VCaP (cell line): ENCODE results near the gene HMCN2.

ENCODE experiments used
- H3K27ac ChIP-seq: fragments of 450-650 bp; 2 replicates; pipeline ENCODE4 v1.5.1; 2017
- TF ChIP-seq, protein P1 (sequence below): fragments of 450-650 bp; conservative IDR thresholded peaks from 2 replicates; pipeline ENCODE4 v1.5.1; 2017; ENCODE audit warnings: mild to moderate bottlenecking, moderate library complexity

Gene HMCN2

DNA sequence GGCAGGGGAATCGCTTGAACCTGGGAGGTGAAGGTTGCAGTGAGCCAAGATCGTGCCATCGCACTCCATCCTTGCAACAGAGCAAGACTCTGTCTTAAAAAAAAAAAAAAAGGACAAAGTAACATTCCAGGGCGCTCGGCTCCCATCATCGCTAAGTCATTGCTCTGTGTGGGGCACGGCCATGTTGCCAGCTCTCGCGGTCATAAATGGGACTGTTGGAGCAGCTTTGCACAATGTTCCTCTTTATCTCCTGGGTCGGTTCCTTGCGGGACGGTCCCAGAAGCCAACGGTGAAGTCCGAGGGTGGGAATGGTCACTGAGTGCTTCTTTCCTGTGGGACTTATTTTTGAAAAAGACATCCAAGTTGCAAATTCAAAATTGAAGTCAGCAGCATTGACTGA is 65.5 kb downstream of the HMCN2 start:
- H3K27ac ChIP-seq, result no peak overlapping the region
- TF ChIP-seq, protein P1, sequence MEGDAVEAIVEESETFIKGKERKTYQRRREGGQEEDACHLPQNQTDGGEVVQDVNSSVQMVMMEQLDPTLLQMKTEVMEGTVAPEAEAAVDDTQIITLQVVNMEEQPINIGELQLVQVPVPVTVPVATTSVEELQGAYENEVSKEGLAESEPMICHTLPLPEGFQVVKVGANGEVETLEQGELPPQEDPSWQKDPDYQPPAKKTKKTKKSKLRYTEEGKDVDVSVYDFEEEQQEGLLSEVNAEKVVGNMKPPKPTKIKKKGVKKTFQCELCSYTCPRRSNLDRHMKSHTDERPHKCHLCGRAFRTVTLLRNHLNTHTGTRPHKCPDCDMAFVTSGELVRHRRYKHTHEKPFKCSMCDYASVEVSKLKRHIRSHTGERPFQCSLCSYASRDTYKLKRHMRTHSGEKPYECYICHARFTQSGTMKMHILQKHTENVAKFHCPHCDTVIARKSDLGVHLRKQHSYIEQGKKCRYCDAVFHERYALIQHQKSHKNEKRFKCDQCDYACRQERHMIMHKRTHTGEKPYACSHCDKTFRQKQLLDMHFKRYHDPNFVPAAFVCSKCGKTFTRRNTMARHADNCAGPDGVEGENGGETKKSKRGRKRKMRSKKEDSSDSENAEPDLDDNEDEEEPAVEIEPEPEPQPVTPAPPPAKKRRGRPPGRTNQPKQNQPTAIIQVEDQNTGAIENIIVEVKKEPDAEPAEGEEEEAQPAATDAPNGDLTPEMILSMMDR, result no peak

DNA sequence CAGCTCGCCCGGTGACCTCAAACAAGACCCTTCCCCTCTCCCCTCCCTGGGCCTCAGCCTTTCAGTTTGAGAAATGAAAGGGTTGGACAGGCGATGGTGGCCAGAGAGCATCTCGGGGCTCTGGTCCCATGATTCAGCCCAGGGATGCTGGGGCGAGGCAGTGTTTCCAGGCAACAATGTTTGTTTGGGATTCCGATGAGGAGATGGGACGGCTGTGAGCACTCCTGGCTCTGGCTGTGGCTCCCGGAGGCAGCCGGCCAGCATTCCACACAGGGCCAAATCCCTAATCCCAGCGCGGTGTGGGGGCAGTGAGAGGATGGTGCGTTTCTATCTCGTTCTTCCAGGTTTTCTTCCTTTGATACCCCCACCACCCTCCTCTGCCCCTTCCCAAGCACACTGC is 66.0 kb downstream of the HMCN2 start:
- H3K27ac ChIP-seq, result no peak overlapping the region
- TF ChIP-seq, protein P1, result no peak

DNA sequence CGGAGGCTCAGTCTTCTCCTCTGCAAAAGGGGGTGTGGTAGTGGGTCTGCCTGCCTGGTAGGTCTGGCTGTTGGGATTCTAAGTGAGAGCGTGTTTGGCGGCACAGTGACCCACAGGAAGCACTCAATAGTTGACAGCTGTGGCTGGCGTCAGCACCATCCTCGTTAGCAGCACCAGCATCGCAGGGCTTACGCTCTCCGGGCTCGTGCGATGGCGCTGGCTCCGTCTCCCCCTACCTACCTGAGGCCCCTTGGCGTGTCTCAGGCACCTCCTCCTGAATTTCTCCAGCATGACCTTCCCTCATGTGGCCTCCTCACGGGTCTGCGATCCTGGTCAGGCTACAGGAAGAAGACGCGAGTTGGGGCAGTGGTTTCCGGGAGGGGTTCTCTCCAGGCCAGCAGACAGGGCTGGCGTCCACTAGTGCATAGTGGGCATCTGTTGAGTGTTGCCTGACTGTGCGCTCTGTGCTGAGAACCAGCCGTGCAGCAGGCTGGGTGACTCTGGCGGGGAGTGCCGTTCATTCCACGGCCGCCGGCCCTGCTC is 66.9 kb downstream of the HMCN2 start:
- TF ChIP-seq, protein P1, result no peak
- H3K27ac ChIP-seq, result no peak overlapping the region

DNA sequence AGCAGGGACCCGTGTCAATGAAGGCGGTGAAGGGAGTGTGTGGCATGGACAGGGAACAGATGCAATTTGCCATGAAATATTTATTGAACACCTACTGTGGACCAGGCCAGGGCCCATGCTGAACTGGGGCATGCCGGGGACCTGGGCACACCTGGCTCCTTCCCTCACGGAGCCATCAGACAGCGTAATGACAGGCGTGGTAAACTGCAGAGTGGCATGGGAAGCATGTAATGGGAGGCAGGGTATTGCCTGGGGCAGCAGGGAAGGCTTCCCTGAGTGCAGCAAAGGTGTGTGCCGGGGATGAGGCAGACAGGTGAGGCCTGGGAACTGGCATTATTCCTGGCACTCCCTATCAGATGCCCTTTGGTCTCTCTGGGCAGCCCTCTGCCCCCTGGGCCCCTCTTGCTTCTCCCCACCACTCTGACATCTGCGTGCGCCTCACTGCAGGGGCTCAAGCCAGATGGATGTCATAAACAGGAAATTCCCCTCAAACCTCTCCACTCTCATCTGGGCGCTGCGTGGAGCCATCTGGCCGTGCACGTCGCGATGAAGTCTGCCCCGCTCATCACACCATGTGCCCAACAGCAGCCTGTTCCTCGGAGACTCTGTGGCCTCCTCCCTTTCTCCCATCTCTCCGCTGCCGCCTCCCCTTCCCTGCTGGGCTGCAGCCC is 67.6 kb downstream of the HMCN2 start:
- no peak overlapping the region for H3K27ac ChIP-seq
- TF ChIP-seq, protein P1, result no peak

DNA sequence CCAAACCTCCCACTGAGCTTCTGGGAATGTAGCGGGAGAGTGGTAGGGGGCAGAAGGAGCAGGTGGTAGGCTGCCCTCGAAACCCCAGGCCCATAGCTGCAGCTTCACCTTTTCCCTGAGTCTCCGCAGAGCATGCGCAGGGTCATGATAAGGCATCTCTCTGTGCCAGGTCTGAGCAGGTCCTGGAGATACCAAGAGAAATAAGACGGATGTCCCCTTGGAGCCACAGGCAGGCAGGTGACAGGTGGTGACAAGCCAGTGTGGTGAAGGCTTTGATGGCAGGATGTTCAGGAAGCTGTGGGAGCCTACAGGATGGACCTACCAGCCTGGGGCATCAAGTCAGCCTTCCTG is 68.1 kb downstream of the HMCN2 start:
- TF ChIP-seq, protein P1, result no peak
- no peak overlapping the region for H3K27ac ChIP-seq

DNA sequence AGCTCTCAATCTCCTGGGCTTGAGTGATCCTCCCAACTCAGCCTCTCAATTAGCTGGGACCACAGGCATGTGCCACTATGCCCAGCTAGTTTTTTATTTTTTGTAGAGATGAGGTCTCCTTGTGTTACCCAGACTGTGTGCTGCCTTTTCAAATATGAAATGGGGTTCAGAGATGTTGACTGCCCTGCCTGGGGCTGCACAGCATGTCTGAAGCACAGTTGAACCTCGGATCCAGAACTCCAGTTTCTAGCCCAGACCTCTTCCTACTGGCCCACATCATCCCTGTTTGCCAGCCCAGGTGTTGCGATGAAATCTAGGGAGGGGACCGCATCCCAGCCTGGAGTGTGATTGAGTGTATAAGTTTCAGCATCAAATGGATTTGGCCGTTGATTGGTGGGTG is 69.4 kb downstream of the HMCN2 start:
- H3K27ac ChIP-seq, result no peak overlapping the region
- TF ChIP-seq, protein P1, result no peak

DNA sequence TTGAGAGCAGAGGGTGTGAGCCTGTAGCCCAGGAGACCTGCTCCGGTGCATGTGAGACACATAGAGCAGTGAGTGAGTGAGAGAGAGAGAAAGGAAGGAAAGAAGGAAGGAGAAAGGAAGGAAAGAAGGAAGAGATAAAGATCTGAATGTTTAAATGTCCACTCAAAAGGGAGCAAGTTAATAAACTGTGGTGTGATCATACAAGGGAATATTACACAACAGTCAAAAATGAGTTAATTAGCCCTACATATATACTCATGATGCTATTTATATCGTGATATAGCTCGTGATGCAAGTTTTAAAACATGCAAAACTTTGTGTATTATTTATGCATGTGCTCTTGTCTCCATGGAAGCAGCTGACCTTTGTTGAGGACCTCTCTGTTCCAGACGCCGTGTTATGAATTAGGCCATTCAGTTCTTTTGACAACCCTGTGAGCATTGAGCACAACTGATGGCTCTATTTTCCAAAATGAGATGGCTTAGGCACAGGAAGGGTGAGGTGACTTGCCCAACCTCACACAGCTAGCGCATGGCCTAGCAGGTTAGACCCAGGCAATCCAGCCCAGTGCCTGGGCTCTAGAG is 70.6 kb downstream of the HMCN2 start:
- no peak overlapping the region for H3K27ac ChIP-seq
- TF ChIP-seq, protein P1, result no peak
